GM21423 (cell line): Measurements from ENCODE around the gene CDK4.

Source experiments
- ATAC-seq: cut with Tn5 transposase; IDR thresholded peaks from one replicate; pipeline ENCODE4 v1.9.1; 2021; ENCODE audit warnings: mild to moderate bottlenecking, moderate library complexity; ENCODE audit not compliant: unreplicated experiment

The CDK4 gene

DNA sequence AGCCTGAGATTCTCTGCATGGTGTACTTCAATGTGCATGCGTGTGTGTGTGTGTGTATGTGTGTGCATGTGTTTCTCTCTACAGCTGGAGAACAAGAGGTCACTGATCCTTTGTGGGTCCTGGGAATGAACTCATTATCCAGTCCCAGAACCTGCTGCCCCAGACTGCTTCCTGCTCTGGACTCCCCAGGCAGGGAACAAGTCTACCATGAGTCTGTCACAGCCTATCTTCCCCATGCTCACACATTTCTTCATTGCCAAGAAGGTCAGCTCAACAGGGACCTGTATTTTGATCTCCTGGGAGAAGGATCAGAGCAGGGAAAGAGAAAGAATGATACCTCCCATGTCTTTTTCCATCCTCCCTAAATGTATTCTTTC is 10.7 kb downstream of the CDK4 start:
- no peak for ATAC-seq

DNA sequence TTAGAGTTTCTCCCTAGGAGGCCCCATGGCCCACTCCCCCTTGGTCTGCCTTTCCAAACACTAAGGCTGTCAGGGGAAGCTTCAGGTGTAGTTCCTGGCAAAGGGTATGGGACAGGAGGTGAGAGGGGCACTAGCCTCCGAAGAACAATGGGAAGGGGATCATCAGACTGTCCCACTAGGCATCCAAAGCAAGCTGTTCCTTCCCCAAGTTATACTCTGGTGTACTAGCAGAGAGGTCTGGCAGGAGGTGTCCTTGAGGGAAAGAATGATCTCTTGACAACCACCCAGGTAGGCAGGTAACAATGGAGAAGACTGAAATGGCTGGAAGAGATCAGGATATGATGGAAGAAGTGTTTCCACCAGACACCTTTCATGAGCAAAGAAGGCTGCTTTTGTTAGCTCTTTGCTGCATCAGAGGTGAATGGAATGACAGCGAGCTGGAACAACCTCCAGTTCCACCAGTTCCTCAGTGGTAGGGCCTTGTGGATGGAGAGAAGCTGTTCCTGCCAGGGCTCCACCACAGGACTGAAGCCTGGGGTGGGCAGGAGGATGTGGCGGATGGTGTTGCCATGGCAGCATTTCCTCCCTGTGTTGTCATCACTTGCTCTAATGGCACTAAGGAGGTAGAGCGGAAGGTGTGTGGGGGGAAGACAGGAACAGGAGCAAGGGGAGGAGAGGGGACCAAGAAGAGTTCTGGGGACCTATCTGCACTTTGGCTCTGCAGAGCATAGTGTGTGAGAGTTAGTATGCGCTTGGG is 11.3 kb downstream of the CDK4 start:
- peak; percentile 59 for ATAC-seq

DNA sequence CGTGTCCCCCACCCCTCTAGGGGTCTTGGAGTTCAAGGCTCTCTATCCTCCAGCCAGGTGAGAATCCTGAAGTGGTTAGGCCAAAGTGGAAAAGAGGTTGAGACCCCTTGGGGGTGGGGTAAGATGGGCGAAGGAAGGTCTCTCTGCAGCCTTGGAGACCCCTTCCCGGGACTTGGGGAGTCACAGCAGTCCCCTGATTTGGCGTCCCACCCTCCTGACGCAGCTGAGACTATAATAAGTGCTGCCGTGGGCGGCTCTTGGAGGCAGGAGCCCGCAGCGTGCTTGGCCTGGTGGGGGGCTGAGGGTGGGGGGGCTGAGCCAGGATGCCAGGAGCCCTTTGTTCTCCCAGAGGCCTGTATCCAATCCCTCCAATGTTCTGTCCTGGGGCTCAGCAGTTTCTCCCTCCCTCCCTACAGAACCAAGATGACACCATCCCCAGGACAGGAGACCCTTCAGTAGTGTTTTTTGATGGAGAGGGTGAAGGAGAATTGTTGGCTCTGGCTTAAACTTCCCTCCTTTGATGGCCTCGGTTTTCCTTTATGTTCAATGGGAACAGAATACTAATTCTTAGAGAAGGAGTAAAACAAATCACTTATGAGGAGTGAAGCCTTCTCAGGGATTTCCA is 12.1 kb downstream of the CDK4 start:
- ATAC-seq: no peak

DNA sequence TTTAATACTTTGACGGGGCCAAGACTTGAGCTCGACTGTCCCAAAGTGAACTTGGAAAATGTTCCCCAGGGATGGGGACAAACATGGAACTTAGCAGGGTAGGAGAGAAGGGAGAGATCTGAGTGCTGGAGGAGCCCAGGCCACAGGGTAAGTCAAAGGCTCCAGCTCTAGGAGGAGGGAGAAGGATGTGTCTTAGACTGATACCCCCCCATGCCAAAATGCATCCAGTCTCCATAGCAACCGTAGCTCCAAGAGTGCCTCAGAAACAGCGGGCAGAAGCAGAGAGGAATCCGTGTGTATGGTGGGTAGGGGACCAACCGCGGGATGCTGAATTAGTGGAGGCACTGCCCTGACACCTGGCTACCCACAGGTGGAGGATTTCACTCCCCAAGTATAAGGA is 12.7 kb downstream of the CDK4 start:
- ATAC-seq: no peak

DNA sequence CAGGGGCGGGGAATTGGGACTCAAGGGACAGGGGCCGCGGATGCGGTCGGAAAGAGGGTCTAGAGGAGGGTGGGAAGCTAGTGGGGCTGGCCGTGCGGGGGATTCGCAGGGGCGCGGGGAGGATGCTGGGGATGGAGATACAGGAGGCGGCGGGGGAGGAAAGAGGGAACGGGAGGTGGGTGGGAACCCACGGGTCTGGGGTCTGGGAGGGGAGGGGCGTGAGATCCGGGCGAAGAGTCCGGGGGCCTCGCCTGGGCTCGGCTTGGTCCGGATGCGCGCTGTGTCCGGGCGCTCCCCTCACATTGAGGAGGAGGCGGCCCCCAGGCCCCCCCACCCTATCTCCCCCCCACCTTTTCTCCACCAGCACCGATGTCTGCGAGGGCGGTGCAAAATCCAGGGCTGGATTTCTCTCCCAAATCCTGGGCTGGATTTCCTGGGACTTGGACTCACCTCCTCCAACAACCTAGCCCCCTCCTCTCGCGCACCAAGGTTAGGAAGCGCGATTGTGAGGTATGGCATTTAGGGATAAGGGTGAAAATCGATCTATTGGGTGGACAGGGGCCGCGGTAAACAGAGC is 13.4 kb downstream of the CDK4 start, which contains the start of gene AGAP2:
AGAP2 (minus strand) TSS at position 82 of the 577 bp plus-strand sequence. CDS start 496 bp downstream, outside the sequence.
- no peak for ATAC-seq

DNA sequence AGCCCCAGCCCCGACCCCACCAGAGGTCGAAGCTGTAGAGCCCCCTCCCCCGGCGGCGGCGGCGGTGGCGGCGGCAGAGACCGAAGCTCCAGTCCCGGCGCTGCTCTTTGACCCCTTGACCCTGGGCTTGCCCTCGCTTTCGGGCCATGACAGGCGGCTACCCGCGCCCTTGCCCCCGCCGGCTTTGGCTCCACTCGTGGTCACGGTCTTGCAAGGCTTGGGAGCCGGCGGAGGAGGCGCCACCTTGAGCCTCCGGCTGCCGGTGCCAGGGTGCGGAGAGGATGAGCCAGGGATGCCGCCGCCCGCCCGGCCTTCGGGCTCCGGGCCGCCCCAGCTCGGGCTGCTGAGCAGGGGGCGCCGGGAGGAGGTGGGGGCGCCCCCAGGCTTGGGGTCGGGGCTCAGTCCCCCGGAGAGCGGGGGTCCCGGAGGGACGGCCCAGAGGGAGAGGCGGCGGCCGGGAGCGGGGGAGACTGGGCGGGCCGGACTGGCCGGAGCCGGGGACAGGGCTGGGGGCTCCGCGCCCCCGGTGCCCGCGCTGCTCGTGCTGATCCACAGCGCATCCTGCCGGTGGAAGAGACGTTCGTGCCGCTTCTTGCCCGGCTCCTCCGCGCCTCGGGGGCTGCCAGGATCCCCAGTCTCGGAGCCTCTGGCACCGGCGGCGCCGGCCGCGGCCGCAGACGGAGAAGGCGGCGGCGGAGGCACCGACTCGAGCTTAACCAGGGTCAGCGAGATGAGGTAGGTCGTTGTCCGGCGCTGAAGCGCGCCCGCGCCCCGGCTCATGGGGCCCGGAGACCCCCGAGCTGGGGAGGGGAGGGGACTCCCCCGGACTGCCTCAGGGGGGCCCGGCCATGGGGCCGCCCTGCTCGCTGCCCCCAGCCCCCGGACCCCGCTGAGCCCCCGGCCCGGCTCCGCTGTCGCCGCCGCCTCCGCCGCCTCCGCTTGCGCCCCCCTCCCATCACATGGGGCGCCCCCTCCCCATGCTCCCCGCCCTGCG is 14.3 kb downstream of the CDK4 start:
- ATAC-seq: no peak

DNA sequence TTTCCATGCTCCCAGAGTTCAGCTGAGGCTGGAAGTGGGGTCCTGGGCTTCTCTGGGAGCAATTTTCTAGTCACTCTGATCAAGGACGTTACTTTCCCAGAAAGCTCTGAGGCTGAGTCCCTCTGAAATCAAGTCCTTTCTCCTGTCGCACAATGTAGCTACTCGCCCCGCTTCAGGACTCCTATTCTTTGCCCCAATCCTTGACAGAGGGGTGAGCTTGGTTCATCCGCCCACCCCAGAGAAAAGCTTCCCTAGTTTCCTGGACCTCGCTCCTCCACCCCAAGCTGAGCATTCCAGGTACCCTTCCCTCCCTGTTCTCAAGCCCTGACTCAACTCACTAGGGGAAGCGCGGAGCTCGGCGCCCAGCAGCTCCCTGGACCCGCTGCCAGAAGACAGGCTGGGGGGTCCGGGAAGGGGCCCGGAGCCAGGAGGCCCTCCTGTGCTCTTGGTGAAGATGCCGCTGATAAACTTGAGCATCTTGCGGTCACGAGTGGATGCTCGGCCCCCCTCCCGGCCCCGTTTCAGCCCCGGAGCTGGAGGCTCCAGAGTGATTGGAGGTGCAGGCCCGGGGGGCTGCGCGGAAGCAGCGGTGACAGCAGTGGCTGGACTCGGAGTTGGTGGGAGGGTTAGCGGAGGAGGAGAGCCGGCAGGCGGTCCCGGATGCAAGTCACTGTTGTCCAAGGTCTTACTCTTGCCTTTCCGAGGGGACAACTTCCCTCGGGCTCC is 15.2 kb downstream of the CDK4 start:
- no peak for ATAC-seq

DNA sequence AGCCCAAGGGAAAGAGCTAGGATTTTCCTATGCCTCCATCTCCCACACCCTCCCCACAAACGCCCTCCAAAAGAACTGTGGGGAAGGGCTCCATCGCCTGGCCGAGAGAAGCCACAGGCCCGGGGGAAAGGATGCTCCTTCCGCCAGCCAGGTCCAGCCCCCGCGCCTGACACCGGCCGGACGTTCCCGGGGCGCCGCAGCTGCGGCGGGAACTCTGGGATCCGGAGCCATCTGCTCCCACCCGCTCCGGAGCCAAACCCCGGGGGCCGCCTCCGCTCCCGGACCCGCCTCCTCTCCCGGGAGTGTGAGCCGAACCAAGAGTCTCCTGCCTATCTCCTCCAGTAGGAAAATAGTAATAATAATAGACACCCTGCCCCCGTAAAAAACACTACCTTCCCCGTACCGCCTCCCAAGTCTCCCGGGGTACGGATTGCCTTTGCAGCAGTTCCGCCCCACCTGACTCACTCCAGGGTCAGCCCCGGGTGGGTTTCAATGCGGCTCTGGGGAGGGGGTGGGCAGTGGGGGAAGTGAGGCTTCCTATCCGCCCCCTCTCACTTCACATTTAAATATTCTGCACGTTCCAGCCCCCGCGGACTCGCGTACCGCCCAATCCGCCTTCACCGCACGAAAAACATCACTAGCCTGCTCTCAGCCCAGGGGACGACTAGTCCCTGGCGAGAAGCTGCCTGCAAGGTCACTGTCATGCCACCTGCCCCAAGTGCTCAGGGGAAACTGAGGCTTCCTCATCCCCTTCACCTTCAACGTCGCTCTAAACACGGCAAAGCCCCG is 16.0 kb downstream of the CDK4 start:
- ATAC-seq: no peak

DNA sequence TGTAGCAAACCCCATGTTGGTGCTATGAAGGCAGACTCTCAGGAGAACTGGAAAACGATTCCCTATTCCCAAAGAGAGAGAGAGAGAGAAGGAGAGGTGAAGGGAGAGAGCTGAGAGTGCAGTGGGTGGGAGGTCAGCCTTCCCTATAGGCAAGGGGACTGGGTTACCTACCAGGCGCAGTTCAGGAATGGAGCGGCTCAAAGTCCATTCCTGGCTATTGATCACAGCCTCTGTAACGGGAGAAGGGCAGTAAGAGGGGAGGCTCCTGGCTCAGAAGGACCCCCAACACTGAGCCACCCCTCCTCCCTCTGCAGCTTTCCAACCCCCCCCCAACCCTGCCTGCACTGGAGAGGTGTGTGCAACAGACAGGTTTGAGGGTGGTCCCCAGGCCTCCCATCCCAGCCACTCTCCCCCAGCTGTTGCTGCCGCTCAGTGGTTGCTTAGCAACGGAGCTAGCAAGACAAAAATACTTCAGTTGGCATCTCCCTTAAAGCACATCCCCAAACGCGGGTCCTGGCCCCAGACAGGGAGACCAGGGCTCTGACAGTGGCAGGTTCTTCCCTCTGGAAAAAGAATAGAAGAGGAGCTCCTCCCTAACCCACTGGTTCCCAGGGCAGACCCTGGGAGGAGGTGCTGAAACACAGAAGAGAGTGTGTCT is 16.8 kb downstream of the CDK4 start:
- ATAC-seq: no peak

DNA sequence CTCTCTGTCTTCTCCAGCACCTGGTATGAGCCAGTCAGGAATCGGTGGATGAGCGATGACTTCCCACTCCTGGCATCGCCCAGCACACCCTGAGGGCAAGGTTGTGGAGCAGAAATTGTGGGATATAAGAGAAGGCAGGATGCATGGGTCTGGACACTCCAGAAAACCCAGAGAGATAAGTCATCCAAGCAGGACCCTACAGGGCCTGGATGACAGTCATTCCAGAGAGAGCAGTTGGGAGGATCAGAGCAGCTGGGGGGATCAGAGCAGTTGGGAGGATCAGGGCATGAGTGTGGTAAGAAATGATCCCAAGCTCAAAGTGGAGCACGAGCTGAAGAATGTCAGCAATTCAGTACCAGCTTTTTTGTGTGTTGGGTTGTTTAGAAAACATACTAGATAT is 17.5 kb downstream of the CDK4 start:
- no peak for ATAC-seq

DNA sequence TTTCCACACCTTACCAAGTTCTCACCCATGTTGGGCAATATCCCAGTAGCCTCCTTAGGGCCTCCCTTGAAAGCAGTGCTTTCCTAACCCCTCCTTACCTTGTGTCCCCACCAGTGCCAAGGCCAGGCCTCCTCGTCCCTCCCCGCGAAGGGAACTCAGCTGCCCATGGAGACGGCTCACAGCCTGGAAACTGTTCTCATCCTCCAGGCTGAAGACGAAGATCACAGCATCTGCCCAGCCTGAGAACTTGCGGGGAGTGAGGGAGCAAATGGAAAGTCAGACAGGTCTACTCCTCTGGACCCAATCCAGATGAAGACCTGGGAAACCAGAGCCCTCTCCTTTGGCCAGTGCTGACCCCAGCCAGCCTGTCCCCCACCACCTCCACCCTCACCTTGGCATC is 18.2 kb downstream of the CDK4 start:
- ATAC-seq: no peak

DNA sequence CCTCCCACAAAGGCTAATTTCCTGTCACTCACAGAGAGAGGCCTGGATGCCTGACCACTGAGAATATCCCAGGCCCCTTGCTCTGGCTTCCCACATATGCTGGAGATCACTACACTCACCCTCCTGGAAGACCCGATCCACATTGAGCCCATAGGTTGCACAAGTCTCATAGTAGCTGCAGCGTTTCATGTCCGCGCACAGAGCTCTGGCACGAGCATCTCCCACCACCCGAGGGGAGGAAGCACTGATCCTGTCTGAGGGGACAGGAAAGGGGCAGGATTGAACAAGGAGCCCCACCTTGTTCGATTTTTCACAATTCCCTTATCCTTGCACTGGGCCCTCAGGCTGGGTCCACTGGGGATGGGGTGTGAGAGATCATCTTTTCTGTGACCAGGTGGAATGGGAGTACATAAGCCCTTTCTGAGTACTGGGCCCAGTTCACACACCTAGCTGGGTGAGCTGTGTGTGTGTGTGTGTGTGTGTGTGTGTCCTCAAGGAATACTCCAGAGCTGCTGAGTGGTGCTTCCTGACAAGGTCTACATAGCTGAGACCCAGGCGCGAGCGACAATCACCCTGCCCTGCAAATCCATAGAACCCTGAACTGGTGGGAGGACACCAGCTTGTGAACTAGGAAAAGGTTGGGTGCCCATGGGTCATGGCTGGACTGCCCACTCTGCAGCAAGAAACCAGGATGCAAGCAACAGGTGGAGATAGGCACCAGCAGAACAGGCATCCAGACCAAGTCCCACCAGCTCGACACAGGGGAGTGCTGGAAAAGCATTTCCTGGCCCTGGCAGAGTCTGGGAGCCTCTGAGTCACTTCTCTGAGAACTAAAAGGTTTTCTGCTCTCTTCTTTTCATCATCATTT is 19.1 kb downstream of the CDK4 start:
- ATAC-seq: no peak

DNA sequence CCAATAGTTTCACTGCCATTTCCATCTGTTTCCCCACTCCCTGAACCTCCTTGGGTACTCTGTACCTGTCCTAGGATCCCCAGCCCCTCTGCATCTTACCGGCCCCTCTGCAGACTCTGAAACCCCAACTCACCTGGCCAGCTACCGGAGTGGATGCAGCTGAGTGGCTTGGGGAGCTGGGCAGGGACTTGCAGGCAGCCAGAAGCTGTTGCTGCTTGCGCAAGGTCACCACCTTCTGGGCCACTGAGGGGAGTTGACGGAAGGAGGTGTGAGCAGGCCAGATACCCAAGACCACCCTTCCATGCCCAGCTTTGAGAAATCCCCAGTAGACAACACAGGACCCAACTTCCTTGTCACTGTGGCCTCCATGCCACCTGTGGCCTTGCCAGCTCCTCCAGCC is 19.8 kb downstream of the CDK4 start:
- ATAC-seq: no peak

DNA sequence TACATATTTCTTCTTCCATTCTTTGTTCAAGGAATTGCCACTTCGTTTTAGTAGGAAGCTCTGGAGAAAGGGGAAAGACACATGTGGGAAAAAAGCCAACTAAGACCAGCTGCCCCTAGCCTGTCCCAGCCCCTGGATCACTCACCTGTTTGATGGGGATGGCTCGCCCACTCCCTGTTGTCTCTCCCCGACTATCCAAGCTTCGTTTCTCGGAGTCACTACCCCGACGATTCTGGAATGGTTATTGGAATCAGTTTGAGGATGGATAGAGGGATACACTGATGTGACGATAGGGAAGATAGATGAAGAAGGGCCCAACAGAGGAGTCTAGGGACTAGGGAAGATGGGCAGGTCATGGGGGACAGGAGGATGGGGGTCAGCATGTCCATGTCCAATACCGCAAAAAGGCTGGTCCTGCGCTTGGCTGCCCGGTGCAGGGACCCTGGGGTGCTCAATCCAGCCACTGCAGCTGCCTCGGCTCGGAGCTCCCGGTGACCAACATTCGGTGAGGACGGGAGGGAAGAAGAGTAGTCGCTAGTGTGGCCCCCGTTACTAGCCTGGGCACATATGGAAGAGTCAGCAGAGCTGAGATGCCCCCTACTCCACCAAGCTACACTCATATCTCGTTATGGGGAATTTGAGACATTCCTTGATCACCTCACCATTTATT is 20.6 kb downstream of the CDK4 start:
- no peak for ATAC-seq

DNA sequence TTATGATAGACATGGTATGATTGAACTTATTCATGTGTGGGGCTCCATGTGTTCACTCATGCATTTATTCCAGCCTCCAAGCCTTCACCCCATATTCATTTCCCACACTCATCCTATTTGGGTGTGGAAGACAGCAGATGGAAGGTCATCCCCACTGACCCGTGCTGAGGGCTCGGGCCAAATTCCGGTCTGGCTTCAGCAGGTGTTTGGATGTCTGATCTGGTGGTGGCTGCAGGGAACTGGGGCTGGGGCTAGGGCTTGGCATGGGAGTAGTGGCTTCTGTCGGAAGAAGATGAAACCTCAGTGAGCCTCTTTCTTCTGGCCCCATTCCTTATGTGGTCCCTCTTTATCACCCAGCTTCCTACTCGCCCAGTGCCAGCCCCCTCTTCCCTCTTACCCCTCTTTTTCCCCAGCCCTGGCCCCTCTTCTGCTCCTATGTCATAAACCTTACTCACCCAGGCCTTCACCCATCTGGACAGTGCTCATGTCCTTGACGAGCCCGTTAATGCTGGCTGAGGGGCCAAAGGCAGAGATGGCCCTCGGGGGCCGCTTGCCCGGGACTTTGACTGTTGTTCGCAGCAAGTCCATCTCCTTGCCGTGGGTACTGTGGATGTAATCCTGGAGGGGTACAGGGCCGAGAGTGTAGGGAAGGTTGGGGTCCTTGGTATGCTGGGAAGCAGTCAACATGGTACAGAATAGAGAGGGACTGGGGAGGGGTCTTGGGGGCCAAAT is 21.6 kb downstream of the CDK4 start:
- no peak for ATAC-seq

DNA sequence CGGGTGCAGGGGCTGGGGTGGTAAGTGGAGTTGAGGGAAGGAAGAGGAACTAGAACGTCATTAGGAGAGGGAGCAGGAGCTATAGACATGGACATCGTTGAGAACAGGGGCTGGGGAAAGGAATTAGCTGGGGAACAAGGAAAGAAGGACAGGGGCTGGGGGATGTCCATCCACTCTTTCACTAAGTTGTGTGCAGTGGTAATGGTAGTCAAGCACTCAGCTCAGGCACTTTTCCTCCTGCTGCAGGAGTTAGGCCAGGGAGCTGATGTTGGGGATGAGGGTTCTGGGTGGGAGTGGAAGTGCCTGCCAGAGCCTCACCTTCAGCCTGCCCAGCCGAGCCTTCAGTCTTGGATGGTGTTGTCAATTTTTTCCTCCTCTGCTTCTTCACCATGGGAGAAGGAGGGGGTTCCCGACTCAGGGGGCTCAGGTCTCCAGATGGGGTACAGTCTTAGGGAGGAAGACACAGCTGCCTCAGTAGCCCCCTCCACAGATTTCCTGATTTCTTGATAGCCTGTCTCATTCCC is 22.7 kb downstream of the CDK4 start:
- ATAC-seq: no peak
